GM21360 (cell line): ENCODE measurements around the gene NIT2.
A peak's percentile ranks its signal among the peaks of the same experiment; 100 is the strongest.
"Not testable (repeated sequence)": the region's sequence is repeated elsewhere in the genome, so short reads cannot be mapped to it uniquely, and the experiment has no call there.

ENCODE experiments used
- ATAC-seq: cut with Tn5 transposase; IDR thresholded peaks from one replicate; pipeline ENCODE4 v1.9.1; 2021; ENCODE audit warnings: mild to moderate bottlenecking, moderate library complexity; ENCODE audit not compliant: unreplicated experiment

The NIT2 gene, protein sequence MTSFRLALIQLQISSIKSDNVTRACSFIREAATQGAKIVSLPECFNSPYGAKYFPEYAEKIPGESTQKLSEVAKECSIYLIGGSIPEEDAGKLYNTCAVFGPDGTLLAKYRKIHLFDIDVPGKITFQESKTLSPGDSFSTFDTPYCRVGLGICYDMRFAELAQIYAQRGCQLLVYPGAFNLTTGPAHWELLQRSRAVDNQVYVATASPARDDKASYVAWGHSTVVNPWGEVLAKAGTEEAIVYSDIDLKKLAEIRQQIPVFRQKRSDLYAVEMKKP

DNA sequence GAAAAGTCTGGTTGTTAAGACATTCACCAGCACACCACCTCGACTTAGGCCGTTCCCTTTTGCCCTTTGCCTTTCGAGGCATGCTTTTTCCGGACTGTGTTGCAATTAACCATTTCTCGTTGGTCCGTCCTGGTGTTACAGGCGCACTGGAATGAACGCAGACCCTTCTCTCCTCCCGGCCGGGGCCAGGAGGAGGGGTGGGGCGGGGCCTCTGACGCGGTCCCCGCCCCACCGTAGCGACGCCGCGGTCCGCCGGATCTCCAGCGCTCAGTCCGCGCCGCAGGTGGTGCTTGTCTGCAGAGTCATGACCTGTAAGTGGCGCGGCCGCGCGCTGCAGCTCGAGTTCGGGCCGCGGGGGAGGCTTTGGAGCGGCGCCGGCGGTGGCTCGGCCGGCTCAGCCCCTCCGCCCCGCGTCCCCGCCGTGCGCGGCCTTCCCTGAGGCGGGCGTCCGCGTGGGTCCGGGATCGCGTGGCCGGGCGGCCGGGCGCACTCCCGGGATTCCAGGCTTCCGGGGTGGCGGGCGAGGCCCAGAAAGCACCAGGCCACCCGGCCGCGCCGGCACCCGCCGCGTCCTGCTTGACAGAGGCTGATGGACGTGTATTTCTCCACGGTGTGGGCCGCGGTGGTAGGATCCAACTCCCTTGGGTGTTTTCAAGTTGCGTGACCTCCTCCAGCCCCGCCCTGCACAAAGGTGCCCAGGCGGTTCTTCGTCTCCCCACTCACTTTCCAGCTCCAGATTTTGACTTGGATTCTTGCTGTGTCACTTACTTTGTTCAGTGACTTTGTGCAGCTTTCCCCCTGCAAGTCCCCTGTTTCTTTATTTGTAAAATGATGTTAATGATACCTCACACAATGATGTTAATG lies at the start of gene NIT2:
Gene NIT2 (plus strand): TSS at position 270 of the 864 bp plus-strand sequence. CDS start 35 bp downstream, at position 305.
- peak; percentile 95 for ATAC-seq

DNA sequence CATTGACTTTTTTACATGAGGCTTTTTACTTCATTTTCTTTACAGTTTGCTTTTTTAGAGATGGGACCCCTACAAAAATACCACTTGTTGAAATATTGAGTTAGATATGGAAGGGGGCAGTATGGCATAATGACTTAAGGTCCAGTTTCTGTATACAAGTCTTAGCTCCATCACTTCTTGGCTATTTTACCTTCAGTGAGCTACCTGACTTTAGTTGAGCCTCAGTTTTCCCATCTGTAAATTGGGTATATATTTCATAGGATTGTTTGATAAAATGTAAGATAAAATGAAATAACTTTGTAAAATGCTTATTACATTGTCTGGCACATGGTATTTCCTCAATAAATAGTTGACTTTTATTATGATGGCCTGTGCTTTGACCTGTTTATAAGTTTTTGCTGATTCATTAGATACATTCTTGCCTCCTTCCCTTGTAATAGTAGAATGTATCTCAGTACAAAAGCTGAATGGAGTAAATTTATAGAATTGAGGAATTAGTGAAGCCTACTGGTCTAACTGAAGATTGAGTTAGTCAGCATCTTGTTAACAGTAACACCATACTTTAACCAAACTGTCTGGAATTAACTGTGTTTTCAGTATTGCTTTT lies 46.2 kb upstream of the NIT2 start:
- ATAC-seq = no peak

DNA sequence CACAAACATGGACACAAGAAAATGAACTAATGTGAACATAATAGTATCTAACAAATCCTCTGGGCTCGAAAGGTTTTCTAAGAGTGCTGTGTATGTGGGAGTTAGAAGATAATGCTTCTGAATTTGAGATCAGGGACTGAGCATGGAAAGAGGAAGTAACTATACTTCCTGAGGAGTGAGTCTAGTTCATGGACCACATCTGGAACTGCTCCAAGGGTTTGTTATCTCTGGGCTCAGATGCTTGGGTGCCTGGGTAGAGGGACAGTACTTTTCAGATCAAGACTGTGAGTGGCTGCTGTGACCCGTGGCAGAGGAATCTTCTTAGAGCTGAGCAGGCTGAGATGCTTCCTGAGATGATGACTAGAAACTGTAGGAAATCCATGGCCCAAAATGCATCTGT lies 45.2 kb upstream of the NIT2 start:
- no peak for ATAC-seq

DNA sequence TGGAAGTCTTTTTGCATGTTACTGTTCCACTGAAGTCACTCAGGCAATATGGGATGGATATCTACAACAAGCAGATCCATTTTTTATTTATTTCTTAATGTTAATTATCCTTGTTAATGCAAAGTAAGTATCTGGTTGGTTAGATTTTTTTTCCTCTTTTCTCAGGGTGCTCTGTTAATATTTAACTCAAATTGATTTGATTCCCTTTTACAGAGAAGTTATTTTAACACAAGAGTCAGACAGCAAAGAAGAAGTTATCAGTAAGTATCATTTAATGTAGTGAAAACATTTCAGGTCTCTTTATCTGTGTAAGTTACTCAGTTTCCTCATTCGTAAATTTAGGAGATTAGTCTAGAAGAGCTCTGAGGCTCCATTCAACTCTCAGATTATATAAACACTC lies 39.5 kb upstream of the NIT2 start:
- no peak for ATAC-seq

DNA sequence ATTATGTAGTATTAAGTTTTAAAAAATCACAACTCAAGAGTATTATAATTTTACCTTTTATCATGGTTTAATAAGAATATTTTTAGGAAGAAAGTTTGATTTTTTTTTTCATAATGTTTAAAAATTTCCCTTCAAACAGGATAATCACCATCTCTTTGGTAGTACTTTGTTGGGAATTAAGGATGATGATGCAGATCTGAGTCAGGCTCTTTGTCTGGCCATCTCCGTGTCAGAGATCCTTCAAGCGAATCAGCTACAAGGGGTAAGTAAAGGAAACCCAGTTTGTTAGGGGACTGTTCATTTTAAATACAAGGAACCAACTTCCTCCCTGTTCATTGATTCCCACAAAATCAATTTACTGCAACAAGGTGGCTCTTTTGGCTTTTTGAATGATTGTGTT lies 36.8 kb upstream of the NIT2 start:
- no peak for ATAC-seq

DNA sequence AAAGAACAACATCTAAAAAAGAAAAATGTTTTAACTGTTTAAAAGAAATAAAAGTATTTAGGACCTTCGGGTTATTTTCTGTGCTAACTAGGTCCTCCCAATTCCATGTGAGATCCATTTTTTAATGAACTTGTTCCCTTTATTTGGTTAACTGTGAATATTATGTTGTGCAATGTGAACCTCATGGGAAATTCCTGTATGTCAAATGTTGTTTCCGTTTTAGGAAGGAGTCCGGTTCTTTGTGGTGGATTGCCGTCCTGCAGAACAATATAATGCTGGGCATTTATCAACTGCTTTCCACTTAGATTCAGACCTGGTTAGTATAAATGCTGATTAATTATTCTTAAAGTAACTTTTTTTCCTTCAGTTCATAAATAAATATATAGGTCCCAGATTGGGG lies 35.5 kb upstream of the NIT2 start:
- no peak for ATAC-seq

DNA sequence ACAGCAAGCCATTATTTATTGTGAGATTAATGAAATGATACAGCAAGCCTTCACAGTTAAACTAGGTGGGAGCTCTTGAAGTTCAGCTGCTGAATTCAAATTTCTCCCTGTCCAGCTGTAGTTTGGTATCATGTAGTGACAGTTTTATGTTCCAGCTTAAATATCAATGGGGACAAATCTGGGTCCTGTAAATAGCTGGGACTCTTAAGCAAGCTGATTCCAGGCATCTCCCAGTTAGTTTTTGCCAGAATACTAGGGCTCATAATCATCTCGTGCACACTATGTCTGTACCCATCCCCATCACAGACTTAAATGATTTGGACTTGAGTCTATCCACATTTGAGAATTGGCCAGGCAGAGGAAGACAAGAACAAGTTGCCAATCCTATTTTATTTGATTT lies 27.9 kb upstream of the NIT2 start:
- no peak for ATAC-seq

DNA sequence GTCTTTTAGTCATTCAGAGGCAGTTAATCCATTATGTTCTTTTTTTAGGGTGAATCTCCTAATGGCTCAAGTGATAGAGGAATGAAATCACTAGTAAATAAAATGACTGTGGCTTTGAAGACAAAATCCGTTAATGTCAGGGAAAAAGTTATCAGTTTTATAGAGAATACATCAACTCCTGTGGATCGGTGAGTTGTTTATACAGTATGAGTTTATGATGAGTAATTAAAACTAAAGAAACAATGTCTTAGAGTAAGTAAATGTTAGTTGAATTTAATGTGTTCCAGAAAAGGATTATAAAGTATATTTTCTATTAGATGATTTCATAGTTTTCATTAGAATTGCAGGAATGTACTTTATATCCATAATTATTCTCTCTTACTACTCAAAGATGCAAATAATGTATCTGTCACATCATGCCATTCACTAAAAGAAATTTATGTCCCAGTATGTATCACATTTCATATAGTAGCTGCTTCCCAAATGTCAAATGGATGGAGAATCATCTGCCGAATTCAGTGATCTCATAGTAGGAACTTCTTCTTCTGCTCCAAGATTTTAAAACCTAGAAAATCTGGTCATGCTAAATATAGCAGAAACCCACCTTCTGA lies 24.1 kb upstream of the NIT2 start:
- ATAC-seq = no peak

DNA sequence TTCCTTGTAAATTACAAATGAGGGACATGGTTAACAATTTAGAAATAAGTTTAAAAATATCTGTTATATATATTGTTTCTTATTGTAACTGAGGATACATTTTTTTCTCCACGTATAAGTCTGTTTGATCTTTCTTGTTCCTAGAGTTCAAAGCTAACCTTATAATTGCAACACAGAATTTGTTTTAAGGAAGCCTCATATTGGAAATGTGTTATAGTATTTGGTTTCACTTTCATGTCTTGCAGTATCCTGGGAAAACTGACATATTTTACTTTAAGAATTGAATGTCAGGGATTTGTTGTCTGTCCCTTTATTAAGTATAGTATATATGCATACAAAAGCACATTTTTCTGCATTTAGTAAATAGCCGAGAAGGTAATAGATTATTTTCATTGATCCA lies 23.5 kb upstream of the NIT2 start:
- no peak for ATAC-seq

DNA sequence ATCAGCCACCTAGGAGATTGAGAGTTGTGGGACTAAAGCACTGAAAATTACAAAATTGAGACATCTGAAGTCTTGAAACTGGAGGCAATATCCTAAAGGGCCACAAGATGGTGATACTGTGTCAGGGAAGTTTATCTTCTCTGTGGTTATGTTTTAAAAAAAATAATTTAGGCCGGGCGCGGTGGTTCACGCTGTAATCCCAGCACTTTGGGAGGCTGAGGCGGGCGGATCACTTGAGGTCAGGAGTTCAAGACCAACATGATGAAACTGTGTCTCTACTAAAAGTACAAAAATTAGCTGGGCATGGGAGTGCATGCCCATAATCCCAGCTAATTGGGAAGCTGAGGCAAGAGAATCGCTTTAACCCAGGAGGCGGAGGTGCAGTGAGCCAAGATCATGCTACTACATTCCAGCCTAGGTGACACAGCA lies 17.9 kb upstream of the NIT2 start:
- ATAC-seq = peak; percentile 66

DNA sequence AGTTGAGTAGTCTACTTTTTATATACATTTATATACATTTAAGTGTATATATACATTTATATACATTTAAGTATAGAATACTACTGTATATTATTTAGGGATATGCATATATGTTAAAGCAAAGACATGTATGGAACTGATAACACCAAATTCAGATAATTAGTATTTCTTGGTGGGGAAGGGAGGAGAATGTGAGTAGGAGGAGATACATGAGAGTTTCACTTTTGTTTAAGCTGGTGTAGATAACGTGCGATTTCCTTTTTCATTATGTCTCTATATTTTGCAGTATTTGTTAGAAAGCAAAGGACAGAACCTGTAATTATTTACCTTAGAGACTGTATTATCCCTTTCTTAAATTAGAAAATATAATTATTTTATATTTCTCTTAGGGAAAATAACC lies 16.6 kb upstream of the NIT2 start:
- ATAC-seq = peak; percentile 61

DNA sequence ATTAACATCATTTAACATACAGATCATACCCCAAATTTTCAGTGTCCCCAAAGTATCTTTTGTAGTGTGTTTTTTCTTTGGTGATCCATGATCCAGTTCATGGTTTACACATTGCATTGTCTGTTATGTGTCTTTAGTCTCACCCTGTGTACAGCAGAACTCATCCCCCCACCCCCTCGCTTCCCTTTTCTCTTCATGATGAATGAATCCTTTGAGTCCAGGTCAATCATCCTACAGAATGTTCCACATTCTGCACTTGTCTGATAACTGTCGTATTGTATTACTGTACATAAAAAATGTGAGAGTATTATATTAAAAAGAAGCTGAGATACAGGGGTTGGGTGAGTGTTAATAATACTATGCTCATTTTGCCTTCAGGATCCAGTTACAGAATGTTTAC lies 14.6 kb upstream of the NIT2 start:
- no peak for ATAC-seq

DNA sequence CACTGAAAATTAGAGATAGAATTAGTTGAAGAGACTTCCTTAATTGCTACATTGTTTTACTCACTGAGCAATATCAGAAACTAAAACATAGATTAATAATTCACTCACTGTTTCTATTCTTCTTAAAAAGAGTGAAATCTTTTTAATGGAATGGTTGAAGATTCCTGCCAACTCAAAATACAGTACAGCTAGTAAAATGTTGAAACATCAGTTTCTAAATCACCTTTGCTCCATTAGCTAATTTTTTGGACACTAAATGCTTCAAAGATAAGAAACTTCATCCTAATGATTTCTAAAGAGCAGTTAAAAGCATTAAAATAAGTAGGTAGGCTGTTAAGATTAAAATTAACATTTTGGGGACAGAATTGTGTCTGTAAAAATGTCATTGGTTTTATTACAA lies 10.5 kb upstream of the NIT2 start:
- no peak for ATAC-seq

DNA sequence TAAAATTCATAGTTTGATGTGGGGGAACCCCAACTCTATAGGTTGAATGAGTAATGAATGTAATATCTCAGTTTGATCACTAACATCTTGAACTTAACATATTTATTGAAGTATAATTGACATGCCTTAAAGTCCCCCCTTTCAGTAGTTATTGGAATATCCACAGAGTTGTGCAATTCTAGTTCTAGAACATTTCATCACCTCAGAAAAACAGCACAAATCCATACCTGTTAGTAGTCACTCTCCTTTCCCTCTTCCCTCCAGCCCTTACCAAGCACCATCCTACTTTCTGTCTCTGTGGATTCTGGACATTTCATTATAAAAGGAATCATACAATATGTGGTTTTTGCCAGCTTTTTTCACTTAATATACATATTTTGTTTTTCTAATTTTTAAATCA lies 8.7 kb upstream of the NIT2 start:
- no peak for ATAC-seq

DNA sequence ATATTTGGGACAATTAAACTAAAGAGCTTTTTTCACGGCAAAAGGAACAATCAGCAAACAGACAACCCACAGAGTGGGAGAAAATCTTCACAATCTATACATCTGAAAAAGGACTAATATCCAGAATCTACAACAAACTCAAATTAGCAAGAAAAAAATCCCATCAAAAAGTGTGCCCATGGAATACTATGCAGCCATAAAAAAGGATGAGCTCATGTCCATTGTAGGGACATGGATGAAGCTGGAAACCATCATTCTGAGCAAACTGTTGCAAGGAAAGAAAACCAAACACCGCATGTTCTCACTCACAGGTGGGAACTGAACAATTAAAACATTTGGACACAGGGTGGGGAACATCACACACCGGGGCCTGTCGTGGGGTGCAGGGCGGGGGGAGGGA lies 7.2 kb upstream of the NIT2 start:
- not testable (repeated sequence) for ATAC-seq

DNA sequence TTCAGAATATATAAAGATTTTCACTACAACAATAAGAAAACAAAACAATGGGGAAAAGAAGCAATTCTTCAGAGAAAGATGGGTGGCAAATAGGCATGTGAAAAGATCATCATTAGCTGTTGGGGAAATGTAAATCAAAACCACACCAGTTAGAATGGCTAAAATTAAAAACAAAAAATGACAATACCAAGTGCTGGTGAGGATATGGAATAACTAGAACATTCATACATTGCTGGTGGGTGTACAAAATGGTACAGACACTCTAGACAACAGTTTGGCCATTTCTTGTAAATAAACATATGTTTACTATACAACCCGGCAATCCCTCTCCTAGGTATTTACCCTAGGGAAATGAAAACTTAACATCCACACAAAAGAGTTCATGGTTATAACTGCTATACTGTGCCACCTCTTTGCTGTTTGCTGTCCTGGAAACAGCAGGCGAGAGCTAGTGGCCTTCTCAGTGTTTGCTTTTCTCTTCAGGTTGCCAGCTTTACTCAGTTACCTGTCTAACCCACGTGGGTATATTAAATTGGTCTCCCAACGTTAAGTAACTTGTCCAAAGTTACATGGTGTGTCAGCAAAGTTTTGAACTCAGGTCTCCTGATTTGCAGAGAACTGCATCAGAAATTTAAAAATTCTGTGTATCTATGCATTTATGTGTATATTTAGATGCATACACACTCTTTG lies 4.6 kb upstream of the NIT2 start:
- no peak for ATAC-seq

DNA sequence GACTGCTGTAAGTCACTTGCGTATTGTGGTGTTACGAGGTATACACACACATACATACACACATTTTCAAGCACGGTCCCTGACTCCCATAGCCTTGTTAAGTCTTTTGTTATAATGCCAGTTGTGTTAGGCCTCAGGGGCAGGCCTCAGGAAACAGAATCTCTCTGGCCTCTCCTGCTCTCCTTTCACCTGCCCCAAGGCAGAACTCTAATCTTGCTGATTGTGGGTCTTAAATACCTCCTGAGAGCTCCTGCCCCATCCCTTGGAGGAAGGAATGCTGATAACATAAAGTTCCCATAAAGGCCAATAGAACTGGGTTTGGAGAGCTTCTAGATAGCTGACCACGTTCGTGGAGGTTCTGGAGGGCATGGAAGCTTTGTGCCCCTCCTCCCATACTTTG lies 3.9 kb upstream of the NIT2 start:
- ATAC-seq = no peak

DNA sequence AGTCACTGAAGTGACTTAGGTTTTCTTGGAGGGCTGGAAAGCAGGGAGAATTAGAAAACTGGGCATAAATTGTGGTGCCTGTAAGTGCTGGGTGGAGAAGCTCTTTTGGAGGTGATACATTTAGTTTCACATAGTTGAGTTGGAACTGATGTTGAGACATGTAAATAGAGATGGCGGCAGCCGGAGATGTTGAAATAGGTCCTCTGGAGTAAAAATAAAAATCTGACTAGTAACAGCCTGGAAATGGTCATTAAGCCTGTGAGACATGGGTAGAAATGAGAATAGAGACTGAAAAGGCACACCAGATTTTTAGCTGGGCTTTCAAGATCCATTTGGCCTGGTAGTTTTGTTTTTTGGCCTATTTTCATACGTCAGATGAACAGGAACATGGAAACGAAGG lies 2.9 kb upstream of the NIT2 start:
- no peak for ATAC-seq

DNA sequence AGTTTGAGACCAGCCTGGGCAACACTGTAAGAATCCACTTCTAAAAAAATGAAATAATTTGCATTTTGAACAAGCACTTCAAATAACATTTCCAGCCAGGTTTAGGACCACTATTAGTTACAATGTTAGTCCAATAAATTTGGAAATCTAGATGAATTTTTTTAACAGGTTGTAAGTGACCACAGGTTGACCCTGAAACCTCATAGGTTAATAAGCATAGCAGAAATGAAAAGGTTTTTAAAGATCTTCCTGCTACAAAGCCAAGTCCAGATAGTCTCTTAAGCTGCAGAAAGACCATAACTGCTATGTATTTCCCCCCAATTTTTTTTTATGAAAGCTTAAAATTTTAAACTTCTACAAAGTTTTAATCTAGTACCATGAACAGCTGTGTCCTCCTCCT lies 1.5 kb upstream of the NIT2 start:
- ATAC-seq = no peak

DNA sequence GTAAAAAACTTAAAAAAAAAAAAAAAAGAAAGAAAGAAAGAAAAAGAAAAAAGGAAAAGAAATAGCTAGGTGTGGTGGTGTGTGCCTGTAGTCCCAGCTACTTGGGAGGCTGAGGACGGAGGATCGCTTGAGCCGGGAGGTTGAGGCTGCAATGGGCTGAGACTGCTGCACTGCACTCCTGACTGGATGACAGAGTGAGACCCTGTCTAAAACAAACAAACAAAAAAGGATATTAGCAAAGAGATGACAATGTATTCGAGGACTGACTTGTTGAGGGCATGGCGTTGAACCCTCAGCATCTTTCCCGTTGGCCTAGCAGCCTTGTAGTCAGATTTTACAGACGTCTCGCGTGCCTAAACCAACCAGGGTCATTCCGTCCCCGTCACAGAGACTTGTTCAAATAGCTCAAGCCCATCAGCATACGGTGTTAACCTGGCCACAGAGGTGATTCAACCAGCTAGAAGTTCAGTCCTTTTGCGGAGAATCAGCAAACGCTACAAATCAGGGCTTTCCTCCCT lies 528 bp upstream of the NIT2 start:
- peak; percentile 13 for ATAC-seq

DNA sequence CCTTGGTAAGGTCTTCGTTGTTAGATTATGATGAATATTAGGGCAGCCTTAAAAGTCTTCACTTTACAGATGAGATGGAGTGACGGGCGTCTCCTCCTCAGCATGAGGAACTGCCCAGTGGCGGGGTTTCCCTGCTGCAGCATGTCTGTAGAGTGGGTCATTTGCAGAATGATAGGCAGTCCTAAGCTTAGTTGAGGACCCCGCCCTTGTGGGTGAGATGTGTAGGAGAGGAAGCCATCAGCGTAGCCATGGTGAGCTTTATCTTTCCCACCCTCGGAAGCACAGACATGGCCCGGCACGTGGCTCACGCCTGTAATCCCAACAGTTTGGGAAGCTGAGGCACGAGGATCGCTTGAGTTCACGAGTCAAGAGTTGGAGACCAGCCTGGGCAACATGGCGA lies 877 bp downstream of the NIT2 start:
- peak; percentile 40 for ATAC-seq
